ENCODE data around the gene CYP2S1.

Gene CYP2S1

DNA sequence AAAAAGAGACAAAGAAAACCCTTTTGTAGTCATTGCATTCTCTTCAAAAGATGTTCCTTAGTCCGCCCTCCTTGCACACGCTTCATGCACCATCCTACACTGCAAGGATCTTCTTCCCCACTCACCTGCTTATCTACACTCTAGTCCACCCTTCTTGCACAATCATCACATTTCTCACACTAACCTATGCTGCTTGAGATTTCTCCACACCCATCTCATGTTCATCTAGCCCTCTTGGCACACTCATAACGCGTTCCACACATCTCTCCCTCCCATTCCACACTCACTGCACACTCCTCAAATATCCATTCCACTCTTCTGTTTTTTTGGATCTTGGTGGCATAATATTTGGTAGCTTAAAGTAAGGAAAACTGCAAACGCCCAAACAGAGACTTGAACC, 48.8 kb downstream of the CYP2S1 start:
- in situ Hi-C loops (cut with MboI; ENCODE audit: low sequenced_read_pairs, unreplicated experiment): no loop called here
- TF ChIP-seq, protein P1, sequence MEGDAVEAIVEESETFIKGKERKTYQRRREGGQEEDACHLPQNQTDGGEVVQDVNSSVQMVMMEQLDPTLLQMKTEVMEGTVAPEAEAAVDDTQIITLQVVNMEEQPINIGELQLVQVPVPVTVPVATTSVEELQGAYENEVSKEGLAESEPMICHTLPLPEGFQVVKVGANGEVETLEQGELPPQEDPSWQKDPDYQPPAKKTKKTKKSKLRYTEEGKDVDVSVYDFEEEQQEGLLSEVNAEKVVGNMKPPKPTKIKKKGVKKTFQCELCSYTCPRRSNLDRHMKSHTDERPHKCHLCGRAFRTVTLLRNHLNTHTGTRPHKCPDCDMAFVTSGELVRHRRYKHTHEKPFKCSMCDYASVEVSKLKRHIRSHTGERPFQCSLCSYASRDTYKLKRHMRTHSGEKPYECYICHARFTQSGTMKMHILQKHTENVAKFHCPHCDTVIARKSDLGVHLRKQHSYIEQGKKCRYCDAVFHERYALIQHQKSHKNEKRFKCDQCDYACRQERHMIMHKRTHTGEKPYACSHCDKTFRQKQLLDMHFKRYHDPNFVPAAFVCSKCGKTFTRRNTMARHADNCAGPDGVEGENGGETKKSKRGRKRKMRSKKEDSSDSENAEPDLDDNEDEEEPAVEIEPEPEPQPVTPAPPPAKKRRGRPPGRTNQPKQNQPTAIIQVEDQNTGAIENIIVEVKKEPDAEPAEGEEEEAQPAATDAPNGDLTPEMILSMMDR (IDR thresholded peaks at IDR 0.05; ENCODE audit: borderline replicate concordance, control extremely low read depth, extremely low read depth, insufficient read depth, missing control alignments): no peak
- no peak for DNase-seq (ENCODE audit: low spot score)

DNA sequence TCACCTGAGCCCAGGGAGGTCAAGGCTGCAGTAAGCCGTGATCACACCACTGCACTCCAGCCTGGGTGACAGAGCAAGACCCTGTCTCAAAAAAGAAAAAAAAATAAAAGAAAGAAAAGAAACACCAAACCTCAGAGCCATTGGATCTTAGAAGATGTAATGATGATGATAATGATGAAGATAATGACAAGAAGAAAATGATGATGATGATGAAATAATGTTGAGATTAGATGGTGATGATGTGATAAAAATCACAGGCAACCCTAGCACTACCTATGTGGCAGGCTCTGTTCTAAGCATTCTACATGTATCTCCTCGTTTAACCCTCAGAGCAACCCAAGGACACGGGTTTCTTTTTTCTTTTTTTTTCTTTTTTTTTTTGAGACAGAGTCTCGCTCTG, 51.1 kb downstream of the CYP2S1 start:
- TF ChIP-seq, protein P1 (IDR thresholded peaks at IDR 0.05; ENCODE audit: borderline replicate concordance, control extremely low read depth, extremely low read depth, insufficient read depth, missing control alignments): no peak
- no peak for DNase-seq (ENCODE audit: low spot score)
- in situ Hi-C loops (cut with MboI; ENCODE audit: low sequenced_read_pairs, unreplicated experiment): no loop called here

DNA sequence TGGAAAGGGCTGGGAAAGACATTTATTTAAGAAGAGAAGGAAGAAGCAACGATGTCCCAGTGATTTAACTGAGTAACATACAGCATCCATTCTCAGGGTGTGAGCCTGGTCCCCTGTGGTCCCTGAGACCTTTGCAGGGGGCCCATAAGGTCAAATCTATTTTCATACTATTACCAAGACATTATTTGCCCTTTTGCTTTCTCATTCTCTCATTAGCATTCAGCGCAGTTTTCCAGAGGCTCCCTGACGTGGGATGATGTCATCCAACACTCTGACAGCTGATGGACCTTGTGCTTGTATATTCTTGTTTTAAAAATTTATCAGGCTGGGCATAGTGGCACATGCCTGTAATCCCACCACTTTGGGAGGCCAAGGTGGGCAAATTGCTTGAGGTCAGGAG, 52.8 kb downstream of the CYP2S1 start:
- in situ Hi-C loops (cut with MboI; ENCODE audit: low sequenced_read_pairs, unreplicated experiment): no loop called here
- DNase-seq (ENCODE audit: low spot score): no peak
- TF ChIP-seq, protein P1 (IDR thresholded peaks at IDR 0.05; ENCODE audit: borderline replicate concordance, control extremely low read depth, extremely low read depth, insufficient read depth, missing control alignments): no peak

DNA sequence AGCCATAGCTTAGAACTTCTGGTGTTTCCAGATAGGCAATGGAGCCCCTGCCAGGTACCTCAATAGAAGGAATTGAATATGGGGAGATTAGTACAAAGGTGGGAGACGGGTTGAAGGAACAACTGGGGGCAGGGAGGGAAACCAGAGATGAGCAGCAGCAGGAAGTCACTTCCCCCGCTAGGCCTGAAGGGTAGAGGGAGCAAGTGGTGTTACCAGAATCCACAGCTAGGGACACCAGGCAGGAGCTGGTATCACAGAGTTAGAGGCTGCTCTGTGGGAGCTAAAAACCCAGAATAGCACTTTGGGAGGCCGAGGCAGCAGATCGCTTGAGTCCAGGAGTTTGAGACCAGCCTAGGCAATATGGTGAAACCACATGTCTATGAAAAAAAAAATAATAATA, 55.9 kb downstream of the CYP2S1 start:
- in situ Hi-C loops (cut with MboI; ENCODE audit: low sequenced_read_pairs, unreplicated experiment): no loop called here
- no peak for DNase-seq (ENCODE audit: low spot score)
- TF ChIP-seq, protein P1 (IDR thresholded peaks at IDR 0.05; ENCODE audit: borderline replicate concordance, control extremely low read depth, extremely low read depth, insufficient read depth, missing control alignments): no peak

DNA sequence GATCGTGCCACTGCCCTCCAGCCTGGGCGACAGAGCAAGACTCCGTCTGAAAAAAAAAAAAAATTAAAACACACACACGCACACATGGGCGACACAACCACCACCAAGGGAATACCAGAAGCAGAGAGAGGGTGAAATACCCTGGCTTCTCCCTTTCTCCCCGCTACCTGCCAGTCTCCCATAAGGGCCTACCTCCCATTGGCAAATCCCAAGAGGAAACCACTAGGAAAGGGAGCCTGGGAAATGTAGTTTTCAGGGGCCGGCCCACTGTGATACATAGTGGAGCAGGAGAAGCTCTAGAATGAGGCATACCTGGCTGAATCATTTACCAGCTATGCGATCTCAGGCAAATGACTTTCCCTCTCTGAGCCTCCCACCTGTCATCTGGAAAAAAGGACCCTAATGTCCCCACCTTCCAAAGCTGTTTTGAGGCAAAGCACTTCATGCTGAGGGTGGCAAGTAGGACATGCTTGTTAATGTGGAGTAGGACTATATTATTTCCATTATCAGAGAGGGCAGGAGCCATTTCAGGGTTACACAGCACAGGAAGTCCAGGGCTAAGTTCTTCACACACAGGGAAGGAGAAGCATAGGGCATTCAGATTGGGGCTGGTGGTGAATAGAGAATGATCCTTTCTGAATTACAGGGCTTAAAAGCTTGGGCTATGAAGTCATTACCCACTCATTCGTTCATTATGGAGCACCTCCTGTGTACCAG, 56.8 kb downstream of the CYP2S1 start:
- in situ Hi-C loops (cut with MboI; ENCODE audit: low sequenced_read_pairs, unreplicated experiment): no loop called here
- DNase-seq (ENCODE audit: low spot score): no peak

DNA sequence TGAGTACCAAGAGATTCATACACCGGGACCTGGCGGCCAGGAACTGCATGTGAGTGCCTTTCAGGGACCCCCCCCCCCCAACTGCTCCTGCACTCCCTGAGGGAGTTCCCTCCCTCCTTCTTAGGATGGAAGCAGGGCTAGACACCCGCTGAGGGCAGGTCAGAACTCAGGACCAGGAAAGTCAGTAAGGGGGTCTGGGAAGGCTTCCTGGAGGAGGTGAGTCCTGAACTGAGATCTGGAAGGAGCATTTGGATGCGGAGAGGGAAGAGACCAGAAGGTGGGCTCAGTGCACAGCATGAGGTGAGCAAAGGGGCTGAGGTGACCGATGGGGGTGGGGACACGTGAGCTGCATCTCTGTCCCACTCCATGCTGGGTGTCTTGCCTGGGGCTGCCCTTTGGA, 60.6 kb downstream of the CYP2S1 start:
- in situ Hi-C loops (cut with MboI; ENCODE audit: low sequenced_read_pairs, unreplicated experiment): no loop called here
- TF ChIP-seq, protein P1 (IDR thresholded peaks at IDR 0.05; ENCODE audit: borderline replicate concordance, control extremely low read depth, extremely low read depth, insufficient read depth, missing control alignments): no peak

More for the DNA sequence above, 56.8 kb downstream of the CYP2S1 start:
- TF ChIP-seq, protein P1 (IDR thresholded peaks at IDR 0.05; ENCODE audit: borderline replicate concordance, control extremely low read depth, extremely low read depth, insufficient read depth, missing control alignments): no peak

More for the DNA sequence above, 60.6 kb downstream of the CYP2S1 start:
- DNase-seq (ENCODE audit: low spot score): no peak

Data from GM13976 (cell line).